HG03039 (cell line): ENCODE measurements around the gene ACKR4.
"Not testable (repeated sequence)": the region's sequence is repeated elsewhere in the genome, so short reads cannot be mapped to it uniquely, and the experiment has no call there.

Experiments used
- ATAC-seq: cut with Tn5 transposase; IDR thresholded peaks from one replicate; pipeline ENCODE4 v1.9.1; 2021; ENCODE audit warnings: mild to moderate bottlenecking, moderate library complexity; ENCODE audit not compliant: unreplicated experiment

Gene ACKR4

DNA sequence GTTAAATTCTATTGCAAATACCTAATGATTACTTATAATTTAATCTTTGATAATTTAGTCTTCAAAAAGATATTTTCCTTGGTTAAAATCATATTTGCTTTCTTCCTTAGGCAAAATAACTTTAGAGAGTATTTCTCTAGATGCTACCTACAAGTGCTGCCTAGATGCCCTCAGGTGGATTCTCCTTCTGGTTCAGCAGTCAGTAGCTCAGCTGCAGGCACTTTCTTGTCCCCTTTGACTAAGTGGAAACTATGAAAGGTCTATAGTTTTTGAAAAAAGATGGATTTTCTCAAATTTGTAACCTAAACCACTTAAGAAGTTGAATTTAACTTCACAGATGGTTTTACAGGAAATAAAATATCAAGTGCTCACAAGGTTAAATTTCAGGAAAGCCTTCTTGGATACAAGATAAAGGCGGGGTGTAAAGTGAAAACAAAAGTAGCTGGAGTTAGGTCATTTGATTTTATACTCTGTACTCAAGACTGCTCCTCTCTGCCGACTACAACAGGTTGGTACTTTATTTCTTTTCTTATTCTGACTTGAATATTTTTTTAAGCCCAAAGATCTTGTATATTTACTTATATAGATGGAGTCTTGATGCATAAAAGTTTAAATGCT lies at the start of gene ACKR4:
Gene ACKR4, plus strand, starts transcription at position 455 of the 618 bp plus-strand sequence. CDS start 3,128 bp downstream, outside the sequence.
- no peak for ATAC-seq

DNA sequence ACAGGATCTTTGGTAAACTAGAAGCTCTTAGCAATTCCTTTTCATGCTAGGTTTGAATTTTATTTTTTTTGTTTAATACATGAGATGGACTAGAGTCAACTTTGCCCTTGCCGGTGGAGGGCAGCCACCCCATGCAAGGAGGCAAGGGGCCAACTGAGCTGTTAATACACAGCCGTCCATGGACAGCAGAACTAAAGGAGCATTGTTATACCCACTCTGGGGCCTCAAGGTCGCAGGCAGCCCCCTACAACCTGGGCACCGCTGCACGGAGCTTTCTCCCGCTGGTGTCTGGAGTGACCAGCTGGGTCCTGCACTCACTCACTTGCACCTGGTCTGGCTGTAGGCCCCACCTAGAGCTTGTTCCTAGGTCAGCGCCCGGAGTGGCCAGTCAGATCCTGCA lies 47.9 kb upstream of the ACKR4 start:
- no peak for ATAC-seq

DNA sequence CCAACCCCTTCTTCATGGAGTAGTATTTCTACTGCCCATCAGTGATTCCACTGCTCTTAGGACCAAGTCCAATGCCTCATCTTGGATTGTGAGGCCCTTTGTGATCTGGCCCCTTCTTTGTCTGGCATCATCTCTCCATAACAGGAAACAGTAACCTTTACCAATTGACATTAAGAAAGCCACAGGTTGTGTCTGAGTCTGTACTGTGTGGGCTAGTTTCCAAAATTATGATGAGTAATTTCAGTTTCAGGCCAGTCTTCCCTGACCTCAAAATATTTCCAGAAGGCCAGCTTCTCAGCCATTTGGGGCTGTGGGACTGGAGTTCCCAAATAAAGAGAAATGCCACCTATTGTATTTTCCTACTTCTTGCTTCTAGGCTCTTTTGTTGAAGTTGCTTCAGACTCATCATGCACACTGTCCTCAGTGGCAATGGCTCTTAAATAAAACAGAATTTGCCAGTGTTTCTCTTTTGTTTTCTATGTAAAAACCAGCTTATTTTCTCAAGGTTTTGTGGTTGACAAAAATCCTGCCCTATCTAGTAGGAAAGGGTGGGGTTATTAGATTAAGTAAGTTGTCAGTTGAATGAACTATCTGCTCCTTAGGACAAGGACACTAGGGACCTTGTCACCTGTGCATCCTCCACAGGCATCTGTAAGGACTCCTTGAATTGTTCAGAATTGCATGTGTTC lies 47.0 kb upstream of the ACKR4 start:
- peak; percentile 82 for ATAC-seq

DNA sequence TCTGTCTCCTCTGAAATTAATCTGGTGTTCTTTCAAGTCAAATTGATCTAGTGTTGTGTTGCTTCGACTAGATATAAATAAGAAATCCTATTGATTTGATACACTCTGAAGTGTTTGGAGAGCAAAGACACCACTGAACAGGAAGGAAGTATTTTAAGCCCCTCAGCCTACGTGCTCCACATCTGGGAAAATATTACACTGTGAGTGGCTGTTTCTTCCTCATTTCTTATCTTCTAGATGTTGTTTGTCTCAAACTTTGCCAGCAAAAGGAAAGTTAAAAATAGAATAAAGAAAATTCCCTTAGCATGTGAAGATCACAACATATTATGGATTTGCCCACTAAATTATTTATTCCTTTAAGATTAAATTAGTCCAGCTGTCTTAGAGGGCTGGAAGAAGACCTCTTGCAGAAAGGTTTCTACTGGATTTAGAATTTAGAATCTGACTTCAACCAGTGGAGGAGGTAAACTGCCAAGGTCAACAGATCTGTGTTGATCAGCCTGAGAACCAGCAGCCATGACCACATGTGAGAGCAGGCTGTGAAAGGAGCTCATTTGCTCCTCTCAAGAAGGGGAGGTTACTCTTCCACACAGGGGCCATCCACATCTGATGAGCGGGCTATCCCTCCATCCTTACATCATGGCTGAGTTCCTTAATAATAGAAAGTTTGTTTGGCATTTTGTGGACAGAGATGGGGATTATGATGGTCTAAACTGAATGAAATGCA lies 46.3 kb upstream of the ACKR4 start:
- no peak for ATAC-seq

DNA sequence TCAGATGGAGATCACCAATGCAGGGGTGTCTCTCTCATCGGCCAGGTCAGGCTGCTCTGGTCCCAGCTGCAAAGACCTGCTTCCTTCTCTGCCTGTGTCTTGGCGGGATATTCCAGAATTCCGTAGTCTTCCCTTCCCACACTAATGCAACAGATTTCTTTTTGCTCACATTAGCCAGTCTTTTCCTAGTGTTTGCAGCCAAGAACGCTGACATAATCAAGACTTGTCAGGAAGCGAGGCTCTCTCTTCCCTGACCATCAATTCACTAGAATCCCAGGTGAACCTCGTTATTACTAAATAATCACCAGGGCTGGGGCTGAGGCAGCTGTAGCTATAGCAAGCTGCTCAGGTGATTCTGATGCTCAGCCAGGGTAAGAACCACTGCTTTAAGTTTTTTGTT lies 43.2 kb upstream of the ACKR4 start:
- no peak for ATAC-seq

DNA sequence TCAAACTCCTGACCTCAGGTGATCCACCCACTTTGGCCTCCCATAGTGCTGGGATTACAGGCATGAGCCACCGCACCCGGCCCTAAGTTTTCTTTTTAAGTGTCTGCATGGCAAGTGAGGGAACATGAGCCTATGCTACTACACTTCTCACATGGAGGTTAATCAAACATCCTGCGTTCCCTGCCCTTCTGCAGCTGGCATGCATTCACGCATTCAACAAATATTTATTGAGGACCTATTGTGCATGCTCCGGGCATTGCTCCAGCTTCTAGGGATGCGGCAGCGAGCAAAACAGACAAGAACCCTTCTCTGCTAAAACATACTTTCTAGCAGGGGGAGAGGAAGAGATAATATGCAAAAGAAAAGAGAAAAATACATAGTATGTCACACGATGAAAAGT lies 42.6 kb upstream of the ACKR4 start:
- no peak for ATAC-seq

DNA sequence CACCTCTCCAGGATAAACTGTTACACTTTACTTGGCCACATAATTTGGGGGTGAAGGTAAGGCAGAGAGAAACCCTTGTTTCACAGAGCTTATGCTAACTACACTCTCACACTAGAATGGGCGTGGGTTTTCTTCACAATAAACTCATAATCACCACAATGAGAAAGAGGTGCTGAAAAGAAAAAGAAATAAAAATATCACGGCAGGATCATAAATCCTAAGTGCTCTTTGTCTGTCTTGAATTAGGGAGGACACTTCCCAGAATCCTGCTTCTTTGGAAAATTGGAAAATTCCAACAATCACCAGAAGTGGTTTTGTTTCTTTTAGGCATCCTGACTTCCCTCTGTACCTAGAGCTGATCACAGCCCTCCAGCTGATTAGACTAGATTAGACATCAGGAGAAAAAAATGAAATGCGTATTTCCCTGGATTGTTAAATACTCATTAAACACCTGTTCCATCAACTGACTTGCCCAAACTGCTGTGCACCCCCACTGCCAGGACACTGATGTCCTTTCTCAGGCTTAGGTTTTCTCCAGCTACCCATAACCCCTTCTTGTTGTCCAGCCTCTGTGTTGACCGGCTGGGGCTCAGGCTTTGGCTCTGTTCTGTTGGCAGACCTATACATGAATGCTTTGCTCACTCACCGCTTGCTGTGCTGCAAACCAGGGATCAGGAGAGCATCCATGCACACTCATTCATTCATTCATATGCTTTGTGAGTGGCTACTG lies 41.6 kb upstream of the ACKR4 start:
- ATAC-seq, result no peak

DNA sequence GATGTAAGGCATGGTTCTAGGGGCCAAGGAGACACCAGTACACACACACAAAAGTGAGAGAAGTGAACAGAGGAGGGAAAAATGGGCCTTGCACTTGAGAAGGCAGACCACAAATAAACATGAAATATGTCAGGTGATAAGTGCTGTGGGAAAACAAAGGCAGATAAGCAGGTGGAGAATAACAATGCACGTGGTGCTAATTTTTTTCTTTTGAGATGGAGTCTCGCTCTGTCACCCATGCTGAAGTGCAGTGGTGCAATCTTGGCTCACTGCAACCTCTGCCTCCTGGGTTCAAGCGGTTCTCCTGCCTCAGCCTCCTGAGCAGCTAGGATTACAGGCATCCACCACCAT lies 41.1 kb upstream of the ACKR4 start:
- not testable (repeated sequence) for ATAC-seq

DNA sequence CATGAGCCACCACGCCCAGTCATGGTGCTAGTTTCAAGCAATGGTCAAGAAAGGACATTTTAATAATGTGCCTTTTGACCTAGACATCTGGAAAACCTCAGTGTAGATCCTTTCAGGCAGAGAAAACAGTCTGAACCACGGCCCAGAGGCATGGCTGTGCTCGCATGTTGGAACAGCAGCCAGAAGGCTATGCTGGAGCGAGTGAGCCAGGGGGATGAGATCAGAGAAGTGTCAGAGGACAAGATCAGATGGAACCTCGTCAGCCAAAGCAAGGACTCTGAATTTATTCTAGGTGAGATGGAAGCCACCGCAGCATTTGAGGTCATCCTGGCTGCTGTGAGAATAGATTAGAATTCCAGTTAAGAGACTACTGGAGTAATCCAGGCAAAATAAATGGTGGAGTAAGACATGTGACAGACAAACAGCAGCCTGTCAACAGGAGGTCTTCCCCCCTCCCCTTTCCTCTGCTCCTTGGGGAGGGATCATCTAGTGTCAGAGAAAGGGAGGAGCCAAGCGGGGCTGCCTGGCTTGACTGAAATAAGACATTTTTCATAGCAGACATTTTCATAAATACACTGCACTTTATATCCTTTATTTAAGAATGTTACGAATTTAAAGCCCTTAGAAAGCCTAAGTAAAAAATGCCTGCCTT lies 40.4 kb upstream of the ACKR4 start:
- no peak for ATAC-seq

DNA sequence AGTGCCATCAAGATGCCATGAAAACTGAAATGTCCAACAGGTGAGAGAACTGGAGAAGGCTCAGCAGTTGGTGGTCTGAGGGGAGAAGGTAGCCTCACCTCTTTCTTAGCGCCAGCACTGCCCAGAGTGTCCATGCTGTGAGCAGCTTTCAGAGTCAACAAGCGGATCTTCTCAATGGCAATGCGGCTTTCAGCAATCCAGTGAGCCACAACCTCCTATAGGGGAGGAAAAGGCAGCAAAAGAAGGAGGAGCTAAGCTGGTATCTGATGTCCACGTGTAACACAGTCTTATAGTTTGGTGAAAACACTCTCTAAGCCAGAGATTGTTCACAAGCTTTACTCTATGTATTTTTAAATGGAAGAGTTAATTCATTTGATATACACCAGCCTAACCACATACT lies 36.1 kb upstream of the ACKR4 start:
- no peak for ATAC-seq

DNA sequence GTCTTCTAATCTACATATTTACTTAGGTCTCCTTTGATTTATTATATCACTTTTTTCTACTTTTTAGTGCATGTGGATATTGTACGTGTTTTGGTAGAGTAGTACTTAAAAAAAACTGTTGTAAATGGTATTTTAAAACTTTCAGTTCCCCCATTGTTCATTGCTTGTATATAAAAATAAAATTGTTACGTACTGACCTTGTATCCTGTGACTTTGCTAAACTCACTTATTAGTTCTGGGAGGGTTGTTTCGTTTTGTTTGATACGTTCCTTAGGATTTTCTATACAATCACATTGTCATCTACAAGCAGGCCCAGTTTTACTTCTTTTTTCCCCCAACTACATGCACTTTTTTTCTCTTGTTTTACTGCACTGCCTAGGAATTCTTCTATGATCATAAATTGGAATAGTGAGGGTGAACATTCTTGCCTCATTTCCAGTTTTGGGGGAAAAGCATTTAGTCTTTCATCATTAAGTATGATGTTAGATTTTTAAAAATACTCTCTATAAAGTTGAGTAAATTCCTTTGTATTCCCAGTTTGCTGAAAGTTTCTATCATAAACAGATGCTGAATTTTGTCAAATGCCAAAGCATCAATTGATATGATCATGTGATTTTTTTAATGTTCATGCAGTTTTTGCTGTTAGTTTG lies 33.5 kb upstream of the ACKR4 start:
- ATAC-seq, result no peak

DNA sequence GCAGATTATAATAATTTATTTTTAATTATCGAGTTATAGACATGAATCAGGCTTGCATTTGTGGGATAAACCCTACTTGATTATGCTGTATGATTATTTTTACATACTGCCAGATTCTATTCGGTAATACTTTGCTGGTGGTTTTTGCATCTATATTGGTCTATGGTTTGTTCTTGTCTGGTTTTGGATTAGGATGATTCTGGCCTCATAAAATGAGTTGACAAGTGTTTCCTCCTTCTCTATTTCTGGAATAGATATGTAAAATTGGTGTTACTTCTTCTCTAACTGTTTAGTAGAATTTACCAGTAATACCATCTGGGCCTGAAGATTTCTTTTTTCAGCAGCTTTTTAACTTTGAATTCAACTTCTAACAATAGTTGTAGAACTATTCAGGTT lies 33.0 kb upstream of the ACKR4 start:
- no peak for ATAC-seq

DNA sequence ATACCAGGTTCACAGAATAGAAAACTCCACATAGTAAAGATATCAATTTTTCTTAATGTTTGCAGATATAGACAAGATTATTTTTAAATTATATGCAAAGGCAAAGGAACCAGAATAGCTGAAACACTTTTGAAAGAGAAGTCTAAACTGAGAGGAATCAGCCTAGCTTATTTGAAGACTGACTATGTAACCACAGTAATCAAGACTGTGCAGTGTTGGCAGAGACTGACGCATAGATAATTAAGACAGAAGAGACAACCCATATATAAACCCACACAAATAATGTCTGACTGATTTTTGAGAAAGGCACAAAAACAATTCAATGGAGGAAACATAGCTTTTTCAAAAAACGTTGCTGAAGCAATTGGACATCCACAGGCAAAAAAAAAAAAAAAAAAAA lies 28.6 kb upstream of the ACKR4 start:
- no peak for ATAC-seq

DNA sequence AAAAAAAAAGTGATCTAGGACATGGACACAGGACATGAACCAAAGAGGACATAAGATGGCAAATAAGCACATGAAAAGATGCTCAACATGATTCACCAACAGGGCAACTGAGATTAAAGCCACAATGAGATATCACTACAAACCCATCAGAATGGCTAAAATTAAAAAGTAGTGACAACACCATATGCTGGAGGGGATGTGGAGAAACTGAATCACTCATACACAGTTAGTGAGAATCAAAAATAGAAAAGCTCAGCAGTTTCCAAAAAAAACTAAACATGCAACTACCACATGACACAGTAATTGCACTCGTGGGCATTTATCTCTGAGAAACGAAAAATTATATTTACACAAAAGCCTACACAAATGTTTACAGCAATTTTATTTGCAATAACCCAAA lies 27.9 kb upstream of the ACKR4 start:
- no peak for ATAC-seq

DNA sequence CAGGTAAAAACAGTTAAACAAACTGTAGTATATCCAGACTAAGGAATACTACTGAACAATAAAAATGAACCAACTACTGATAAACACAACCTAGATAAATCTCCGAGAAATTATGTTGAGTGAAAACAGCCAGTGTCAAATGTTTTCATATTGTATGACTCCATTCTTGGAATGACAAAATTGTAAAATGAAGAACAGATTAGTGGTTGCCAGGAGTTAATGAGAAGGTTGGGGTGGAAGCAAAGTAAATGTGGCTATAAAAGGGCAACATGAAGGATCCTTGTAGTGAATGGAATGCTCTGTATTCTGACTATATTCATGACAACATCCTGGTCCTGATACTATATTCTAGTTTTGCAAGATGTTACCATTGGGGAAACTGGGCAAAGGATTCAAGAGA lies 27.5 kb upstream of the ACKR4 start:
- ATAC-seq, result no peak

DNA sequence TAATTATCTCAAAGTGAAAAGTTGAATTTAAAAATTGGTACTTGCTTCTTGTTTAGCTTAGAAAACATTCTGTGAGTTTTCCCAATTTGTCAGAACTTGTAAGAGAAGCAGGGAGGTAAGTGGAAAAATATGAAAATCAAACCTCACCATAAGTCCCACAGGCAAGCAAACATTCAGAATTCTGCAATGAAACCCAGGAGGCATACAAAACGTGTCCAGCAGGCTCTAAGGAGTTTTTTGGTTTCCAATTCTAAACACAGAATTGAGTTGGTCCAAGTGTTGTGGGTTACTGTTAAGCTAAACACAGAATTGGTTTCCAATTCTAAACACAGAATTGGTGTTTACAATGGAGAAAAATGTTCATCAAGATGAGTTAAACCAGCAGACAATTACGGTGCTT lies 27.1 kb upstream of the ACKR4 start:
- no peak for ATAC-seq

DNA sequence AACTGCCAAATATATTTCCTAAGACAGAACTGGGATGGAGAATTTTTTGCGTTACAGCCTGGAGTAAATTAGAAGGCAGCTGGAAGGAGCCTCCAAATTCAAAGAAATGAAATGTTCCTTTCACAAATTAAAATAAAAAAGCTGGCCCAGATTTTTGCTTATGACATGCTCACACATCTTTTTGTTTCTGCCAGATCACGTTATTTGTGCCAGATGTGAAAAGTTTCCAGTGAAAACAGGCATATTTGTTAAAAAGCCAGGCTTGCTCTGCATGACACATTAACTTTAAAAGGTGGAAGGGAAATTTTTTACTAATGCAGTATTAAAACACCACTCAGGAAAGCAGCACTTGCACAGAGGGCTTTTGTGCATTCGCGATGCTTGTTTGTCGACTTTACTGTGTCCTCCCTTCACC lies 23.3 kb upstream of the ACKR4 start:
- ATAC-seq, result no peak

DNA sequence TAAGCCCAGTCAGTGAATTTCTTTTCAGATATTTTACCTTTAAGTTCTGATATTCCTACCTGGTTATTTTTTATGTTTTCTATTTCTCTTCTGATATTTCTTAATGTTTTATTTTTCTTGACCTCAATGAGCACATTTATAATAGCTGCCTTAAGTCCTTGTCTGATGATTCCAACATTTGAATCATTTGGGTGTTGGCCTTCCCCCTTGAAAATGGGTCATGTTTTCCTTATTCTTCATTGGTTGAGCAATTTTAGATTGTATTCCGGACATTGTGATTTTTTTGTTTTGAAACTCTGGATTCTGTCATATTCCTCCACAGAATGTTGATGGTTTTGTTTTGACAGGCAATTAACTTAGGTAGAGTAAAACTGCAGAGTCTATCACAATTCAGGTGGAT lies 9.7 kb upstream of the ACKR4 start:
- ATAC-seq, result no peak

DNA sequence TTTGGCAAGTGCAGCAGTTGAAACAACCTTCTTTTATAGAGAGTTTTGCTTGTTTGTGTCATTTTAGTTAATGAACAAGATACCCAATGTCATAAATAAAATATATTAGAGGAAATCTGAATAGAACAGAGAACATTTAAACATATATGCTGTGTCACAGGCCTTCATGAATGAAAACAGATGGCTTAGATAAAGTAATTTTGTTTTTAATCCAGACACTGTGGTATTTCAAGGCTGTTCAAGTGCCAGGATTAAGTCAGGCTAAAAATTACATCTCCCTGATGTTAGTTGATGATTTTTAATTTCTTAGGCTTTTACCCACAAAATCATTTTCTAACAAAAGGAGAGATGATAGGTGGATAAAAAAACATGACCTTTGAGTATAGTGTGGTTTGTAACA lies 4.9 kb upstream of the ACKR4 start:
- no peak for ATAC-seq

DNA sequence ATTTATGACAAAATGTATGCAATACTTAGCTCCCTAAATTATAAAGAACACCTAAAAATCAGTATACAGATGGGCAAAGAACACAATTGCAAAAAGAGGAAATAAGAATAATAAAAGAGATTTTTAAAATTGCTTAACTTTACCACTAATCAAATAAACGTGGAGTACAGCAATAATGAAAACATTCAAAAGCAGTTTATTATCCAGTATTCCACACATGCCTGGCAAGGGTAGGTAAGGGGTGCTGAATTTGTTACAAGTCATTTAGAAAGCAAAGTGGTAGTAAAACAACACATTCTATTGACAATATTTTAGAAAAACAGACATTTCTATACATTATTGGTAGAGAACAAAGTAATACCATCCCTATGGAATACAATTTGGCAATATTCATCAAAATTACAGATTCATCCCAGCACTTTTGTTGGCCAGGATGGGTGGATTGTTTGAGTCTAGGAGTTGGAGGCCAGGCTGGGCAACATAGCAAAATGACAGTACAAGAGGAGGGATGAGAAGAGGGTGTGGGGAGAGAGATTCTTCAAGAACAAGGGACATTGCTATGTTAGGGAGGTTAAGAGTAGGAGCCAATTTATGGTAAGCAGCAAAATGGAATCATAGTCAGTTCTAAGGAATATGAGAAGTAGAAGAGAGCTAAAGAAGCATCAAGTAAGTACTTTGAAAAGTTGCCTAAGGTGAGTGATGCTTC lies 3.7 kb upstream of the ACKR4 start:
- no peak for ATAC-seq
